ENCODE results near the gene SPTBN1. TPM values are rescaled to one million over a fixed set of nuclear protein-coding genes. Genes with fewer than 3 reads are reported as not detected.

SPTBN1 gene
- total RNA-seq, 2 donors from 2014 or later: 179 to 194 TPM

DNA sequence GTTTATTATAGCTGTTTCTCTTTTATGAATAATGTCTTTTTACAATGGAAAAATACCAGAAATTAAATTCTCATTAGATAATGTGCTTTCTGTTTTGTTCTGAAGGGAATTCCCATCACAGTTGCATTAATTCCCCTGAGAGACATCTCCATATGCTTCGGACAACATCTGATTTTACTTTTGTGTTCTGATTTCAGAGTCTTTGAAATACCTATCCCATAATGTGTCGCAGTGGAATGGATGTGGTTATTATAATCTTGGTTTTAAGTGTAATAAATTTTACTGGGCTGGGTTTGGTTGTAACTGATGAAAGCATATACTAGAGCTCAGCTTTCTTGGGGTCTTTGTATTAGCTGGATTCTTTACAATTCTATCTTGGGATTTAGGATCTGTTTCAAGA is 12.5 kb downstream of the SPTBN1 start:
- no peak overlapping the region for H3K27ac ChIP-seq (ENCODE audit: low read depth, low read length)
- Mint-ChIP-seq H3K4me1 (peaks cover 14% of the 10 kb centered on the region), H3K9me3 (no peaks in the 10 kb centered on the region), H3K4me3 (no peak overlapping the region), H3K36me3 (ENCODE audit: low read depth) (peaks cover 2% of the 10 kb centered on the region), H3K27me3 (ENCODE audit: insufficient read depth) (no peaks in the 10 kb centered on the region), H3K27ac (no peak overlapping the region)
- H3K36me3 ChIP-seq (ENCODE audit: control insufficient read depth, insufficient read depth, low read length): no peaks in the 10 kb centered on the region
- no peak for DNase-seq
- TF ChIP-seq, protein P1, sequence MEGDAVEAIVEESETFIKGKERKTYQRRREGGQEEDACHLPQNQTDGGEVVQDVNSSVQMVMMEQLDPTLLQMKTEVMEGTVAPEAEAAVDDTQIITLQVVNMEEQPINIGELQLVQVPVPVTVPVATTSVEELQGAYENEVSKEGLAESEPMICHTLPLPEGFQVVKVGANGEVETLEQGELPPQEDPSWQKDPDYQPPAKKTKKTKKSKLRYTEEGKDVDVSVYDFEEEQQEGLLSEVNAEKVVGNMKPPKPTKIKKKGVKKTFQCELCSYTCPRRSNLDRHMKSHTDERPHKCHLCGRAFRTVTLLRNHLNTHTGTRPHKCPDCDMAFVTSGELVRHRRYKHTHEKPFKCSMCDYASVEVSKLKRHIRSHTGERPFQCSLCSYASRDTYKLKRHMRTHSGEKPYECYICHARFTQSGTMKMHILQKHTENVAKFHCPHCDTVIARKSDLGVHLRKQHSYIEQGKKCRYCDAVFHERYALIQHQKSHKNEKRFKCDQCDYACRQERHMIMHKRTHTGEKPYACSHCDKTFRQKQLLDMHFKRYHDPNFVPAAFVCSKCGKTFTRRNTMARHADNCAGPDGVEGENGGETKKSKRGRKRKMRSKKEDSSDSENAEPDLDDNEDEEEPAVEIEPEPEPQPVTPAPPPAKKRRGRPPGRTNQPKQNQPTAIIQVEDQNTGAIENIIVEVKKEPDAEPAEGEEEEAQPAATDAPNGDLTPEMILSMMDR (conservative IDR thresholded peaks at IDR 0.05): no peak
- no peaks in the 10 kb centered on the region for H3K9me3 ChIP-seq (ENCODE audit: control insufficient read depth, low read length)
- peaks cover 7% of the 10 kb centered on the region for H3K4me1 ChIP-seq (ENCODE audit: control insufficient read depth, insufficient read depth, low read length)
- 95 to 100% methylated on average over 1 to 2 of the region's 2 CpGs for WGBS, 2 experiments (ENCODE audit: insufficient coverage in 1 of 2, insufficient read length in 1 of 2)
- H3K27me3 ChIP-seq (ENCODE audit: control insufficient read depth, insufficient read depth, low read length, poor library complexity, severe bottlenecking): no peaks in the 10 kb centered on the region
- no peak overlapping the region for H3K9ac ChIP-seq (ENCODE audit: extremely low read depth, low read length, poor library complexity, severe bottlenecking)
- no peak overlapping the region for H3K4me3 ChIP-seq (ENCODE audit: low read length)

DNA sequence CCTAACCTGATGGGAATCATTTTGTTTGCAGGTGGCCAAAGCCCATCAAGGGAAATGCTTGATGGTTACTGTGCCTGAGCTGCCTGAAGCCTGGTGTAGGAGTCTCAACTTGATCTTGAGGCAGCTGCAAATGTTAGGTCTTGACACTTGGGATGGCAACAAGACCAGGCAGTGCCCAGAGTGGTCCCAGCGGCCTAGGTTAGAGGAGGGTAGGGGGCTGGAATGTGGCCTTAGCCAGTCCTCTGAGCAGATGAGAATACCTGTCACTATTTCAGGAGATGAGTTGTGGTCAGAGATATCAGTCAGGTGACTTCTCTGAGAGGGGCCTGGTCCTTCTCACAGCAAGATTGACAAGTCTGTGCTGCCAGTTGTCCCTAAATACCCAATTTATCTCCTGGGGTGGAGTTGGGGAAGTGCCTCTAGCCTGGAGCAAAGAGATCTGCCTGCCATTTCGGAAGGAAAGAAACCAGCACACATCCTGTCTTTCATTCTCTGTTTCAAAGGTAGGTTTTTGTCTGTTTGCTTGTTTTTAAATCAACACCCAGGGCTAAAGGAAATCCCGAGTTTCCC is 13.4 kb downstream of the SPTBN1 start:
- no peaks in the 10 kb centered on the region for H3K27me3 Mint-ChIP-seq (ENCODE audit: insufficient read depth)
- peak overlapping the region; percentile 70 for H3K27ac Mint-ChIP-seq
- Histone ChIP-seq H3K36me3 (ENCODE audit: control insufficient read depth, insufficient read depth, low read length) (no peaks in the 10 kb centered on the region), H3K27ac (ENCODE audit: low read depth, low read length) (no peak overlapping the region), H3K27me3 (ENCODE audit: control insufficient read depth, insufficient read depth, low read length, poor library complexity, severe bottlenecking) (no peaks in the 10 kb centered on the region), H3K9me3 (ENCODE audit: control insufficient read depth, low read length) (no peaks in the 10 kb centered on the region), H3K4me1 (ENCODE audit: control insufficient read depth, insufficient read depth, low read length) (peaks cover 7% of the 10 kb centered on the region), H3K4me3 (ENCODE audit: low read length) (no peak overlapping the region), H3K9ac (ENCODE audit: extremely low read depth, low read length, poor library complexity, severe bottlenecking) (no peak overlapping the region)
- H3K36me3 Mint-ChIP-seq (ENCODE audit: low read depth): peaks cover 2% of the 10 kb centered on the region
- DNase-seq: peak; percentile 65
- no peak overlapping the region for H3K4me3 Mint-ChIP-seq
- TF ChIP-seq, protein P1 (conservative IDR thresholded peaks at IDR 0.05): no peak
- 85 to 88% methylated on average over 2 to 3 of the region's 3 CpGs for WGBS, 2 experiments (ENCODE audit: insufficient coverage in 1 of 2, insufficient read length in 1 of 2)
- H3K4me1 Mint-ChIP-seq: peaks cover 14% of the 10 kb centered on the region
- no peaks in the 10 kb centered on the region for H3K9me3 Mint-ChIP-seq

DNA sequence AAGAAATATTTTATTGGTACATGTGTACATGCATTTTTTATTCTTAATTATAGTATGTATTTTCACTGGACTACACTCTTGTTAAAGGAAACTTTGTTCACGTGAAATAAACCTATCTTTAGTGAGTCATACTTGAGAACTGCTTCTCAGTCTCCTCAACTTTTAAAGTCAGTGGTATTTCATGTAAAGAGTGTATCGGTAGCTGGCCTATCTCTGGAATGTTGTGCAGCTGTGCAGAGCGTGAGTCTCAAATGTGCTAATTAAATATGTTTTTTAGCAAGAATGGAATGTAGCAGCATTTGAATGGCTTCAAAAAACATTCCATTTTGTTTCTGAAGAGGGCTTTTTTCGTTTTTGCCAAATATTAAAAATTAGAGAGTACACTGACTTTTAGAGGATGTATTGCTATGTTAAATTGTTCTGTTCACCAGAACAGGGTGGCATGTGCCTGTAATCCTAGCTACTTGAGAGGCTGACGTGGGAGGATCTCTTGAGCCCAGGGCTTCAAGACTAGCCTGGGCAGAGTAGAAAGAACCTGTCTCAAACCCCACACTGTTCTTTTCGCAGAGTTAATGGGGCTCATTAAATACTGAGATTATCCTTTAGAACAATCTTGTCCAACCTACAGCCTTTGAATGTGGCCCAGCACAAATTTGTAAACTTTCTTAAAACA is 14.3 kb downstream of the SPTBN1 start:
- Mint-ChIP-seq H3K4me1 (peaks cover 14% of the 10 kb centered on the region), H3K27me3 (ENCODE audit: insufficient read depth) (no peaks in the 10 kb centered on the region), H3K36me3 (ENCODE audit: low read depth) (peaks cover 2% of the 10 kb centered on the region), H3K9me3 (no peaks in the 10 kb centered on the region), H3K4me3 (no peak overlapping the region), H3K27ac (no peak overlapping the region)
- Histone ChIP-seq H3K27me3 (ENCODE audit: control insufficient read depth, insufficient read depth, low read length, poor library complexity, severe bottlenecking) (no peaks in the 10 kb centered on the region), H3K9me3 (ENCODE audit: control insufficient read depth, low read length) (no peaks in the 10 kb centered on the region), H3K4me1 (ENCODE audit: control insufficient read depth, insufficient read depth, low read length) (peaks cover 7% of the 10 kb centered on the region), H3K4me3 (ENCODE audit: low read length) (no peak overlapping the region), H3K9ac (ENCODE audit: extremely low read depth, low read length, poor library complexity, severe bottlenecking) (no peak overlapping the region), H3K36me3 (ENCODE audit: control insufficient read depth, insufficient read depth, low read length) (no peaks in the 10 kb centered on the region), H3K27ac (ENCODE audit: low read depth, low read length) (no peak overlapping the region)
- WGBS, 2 experiments (ENCODE audit: insufficient coverage in 1 of 2, insufficient read length in 1 of 2): 89 to 97% methylated on average over 5 to 6 of the region's 6 CpGs
- no peak for DNase-seq
- TF ChIP-seq, protein P1 (conservative IDR thresholded peaks at IDR 0.05): no peak

All from endodermal cell (in vitro differentiated cells).